ENCODE results near the gene BLOC1S6.

The BLOC1S6 gene

GRCh38 chr15:45587095-45587862 is at the start of gene BLOC1S6:
BLOC1S6 (plus strand) TSS chr15:45587379; CDS start chr15:45587444, 65 bp downstream.
- peak; percentile 93 for DNase-seq

GRCh38 chr15:45539680-45540079 is 47.5 kb upstream of the BLOC1S6 start:
- no peak for DNase-seq

- DNase-seq, result no peak
Measured at GRCh38 chr15:45540531-45540930, 46.6 kb upstream of the BLOC1S6 start.

GRCh38 chr15:45543051-45543450 is 44.1 kb upstream of the BLOC1S6 start:
- DNase-seq, result no peak

- no peak for DNase-seq
Measured at GRCh38 chr15:45544266-45545023, 42.7 kb upstream of the BLOC1S6 start.

GRCh38 chr15:45546789-45547188 is 40.4 kb upstream of the BLOC1S6 start:
- no peak for DNase-seq

GRCh38 chr15:45548753-45549520 is 38.2 kb upstream of the BLOC1S6 start:
- no peak for DNase-seq

- DNase-seq, result no peak
Measured at GRCh38 chr15:45549541-45550220, 37.5 kb upstream of the BLOC1S6 start.

- no peak for DNase-seq
Measured at GRCh38 chr15:45550436-45550835, 36.7 kb upstream of the BLOC1S6 start.

GRCh38 chr15:45551676-45552075 is 35.5 kb upstream of the BLOC1S6 start:
- no peak for DNase-seq

- no peak for DNase-seq
Measured at GRCh38 chr15:45555934-45556608, 31.1 kb upstream of the BLOC1S6 start.

GRCh38 chr15:45572617-45573016 is 14.6 kb upstream of the BLOC1S6 start:
- no peak for DNase-seq

- peak; percentile 15 for DNase-seq
Measured at GRCh38 chr15:45573961-45574629, 13.1 kb upstream of the BLOC1S6 start.

- DNase-seq, result no peak
Measured at GRCh38 chr15:45581919-45582318, 5.3 kb upstream of the BLOC1S6 start.

- peak; percentile 40 for DNase-seq
Measured at GRCh38 chr15:45583731-45584639, 3.2 kb upstream of the BLOC1S6 start.

- no peak for DNase-seq
Measured at GRCh38 chr15:45585069-45585791, 1.9 kb upstream of the BLOC1S6 start.

GRCh38 chr15:45586125-45586524 is 1.1 kb upstream of the BLOC1S6 start:
- no peak for DNase-seq

GRCh38 chr15:45586601-45587094 is 531 bp upstream of the BLOC1S6 start:
- no peak for DNase-seq

GRCh38 chr15:45587863-45588170 is 638 bp downstream of the BLOC1S6 start:
- no peak for DNase-seq
